IMR-90 (cell line): Measurements from ENCODE around the gene SRSF5. TPM values are rescaled to one million over a fixed set of nuclear protein-coding genes. Genes with fewer than 3 reads are reported as not detected.

Experiments used
- ATAC-seq: fragments of 200-7000 bp; cut with Tn5 transposase; 2 replicates; pipeline ENCODE4 v1.9.1; 2020; ENCODE audit warnings: low read depth, mild to moderate bottlenecking, moderate library complexity
- BruUV-seq: library from RNA; stranded (reverse); fragments of 400-500 nt; replicated peaks from 2 replicates; lab custom pipeline; 2021; lab: Mats Ljungman, UMichigan
- CTCF ChIA-PET: fragments of 300-600 bp; formaldehyde crosslinking; extraction: SDS; loops from one replicate; lab custom pipeline; 2021; ENCODE audit warnings: antibody characterized with exemption; lab: Yijun Ruan, JAX
- POLR2A ChIA-PET: fragments of 300-600 bp; sonication (Branson Sonifier 250); formaldehyde crosslinking; loops from one replicate; lab custom pipeline; 2022; ENCODE audit warnings: antibody characterized with exemption; ENCODE audit not compliant: unreplicated experiment; lab: Charles Lee
- DNase-seq: peaks from one replicate; pipeline ENCODE4 v3.0.0; 2013
- H2AFZ ChIP-seq: replicated peaks from 2 replicates; pipeline ENCODE3; 2013; ENCODE audit warnings: low read length, mild to moderate bottlenecking; ENCODE audit not compliant: poor library complexity
- H2AK5ac ChIP-seq: 2 replicates; pipeline ENCODE4 v1.6.1; 2013; ENCODE audit warnings: low read depth, low read length, inconsistent platforms
- H2AK9ac ChIP-seq: replicated peaks from 2 replicates; pipeline ENCODE3; 2013; ENCODE audit warnings: mild to moderate bottlenecking, low read depth, low read length, moderate library complexity; ENCODE audit not compliant: poor library complexity
- H2BK120ac ChIP-seq: 2 replicates; pipeline ENCODE4 v1.6.1; 2013; ENCODE audit warnings: low read depth, low read length, inconsistent platforms
- H2BK15ac ChIP-seq: 3 replicates; pipeline ENCODE4 v1.6.1; 2013; ENCODE audit warnings: low read depth, low read length, inconsistent platforms
- H2BK20ac ChIP-seq: 2 replicates; pipeline ENCODE4 v1.6.1; 2013; ENCODE audit warnings: low read depth, mild to moderate bottlenecking, inconsistent platforms, low read length, moderate library complexity
- H2BK5ac ChIP-seq: 2 replicates; pipeline ENCODE4 v1.6.1; 2013; ENCODE audit warnings: mild to moderate bottlenecking, low read depth, low read length, inconsistent platforms; ENCODE audit not compliant: poor library complexity, severe bottlenecking
- H3K14ac ChIP-seq: replicated peaks from 2 replicates; pipeline ENCODE4 v1.6.1; 2013; ENCODE audit warnings: low read depth, low read length, inconsistent platforms
- H3K18ac ChIP-seq: 2 replicates; pipeline ENCODE4 v1.6.1; 2013; ENCODE audit warnings: low read depth, low read length, control low read depth
- H3K23ac ChIP-seq: 2 replicates; pipeline ENCODE4 v1.6.1; 2013; ENCODE audit warnings: low read depth, low read length, inconsistent platforms
- H3K27ac ChIP-seq: 2 replicates; pipeline ENCODE4 v1.5.1; 2013; ENCODE audit warnings: mild to moderate bottlenecking, control low read depth, low read length; ENCODE audit not compliant: insufficient read depth
- H3K27me3 ChIP-seq: 2 replicates; pipeline ENCODE4 v1.6.1; 2013; ENCODE audit warnings: low read length; ENCODE audit not compliant: control insufficient read depth, insufficient read depth
- H3K36me3 ChIP-seq: 2 replicates; pipeline ENCODE4 v1.6.1; 2013; ENCODE audit warnings: low read length, mixed read lengths; ENCODE audit not compliant: control insufficient read depth, insufficient read depth
- H3K4ac ChIP-seq: 2 replicates; pipeline ENCODE4 v1.6.1; 2013; ENCODE audit warnings: low read depth, low read length, inconsistent platforms
- H3K4me1 ChIP-seq: 2 replicates; pipeline ENCODE4 v1.6.1; 2013; ENCODE audit warnings: low read length, mixed read lengths; ENCODE audit not compliant: control insufficient read depth, insufficient read depth
- H3K4me2 ChIP-seq: 2 replicates; pipeline ENCODE4 v1.6.1; 2013; ENCODE audit warnings: low read depth, mild to moderate bottlenecking, control low read depth, low read length, moderate library complexity
- H3K4me3 ChIP-seq: 2 replicates; pipeline ENCODE4 v1.5.1; 2013; ENCODE audit warnings: low read depth, mild to moderate bottlenecking, control low read depth, low read length, moderate library complexity; ENCODE audit not compliant: insufficient read depth
- H3K56ac ChIP-seq: 2 replicates; pipeline ENCODE4 v1.6.1; 2013; ENCODE audit warnings: low read length, inconsistent platforms; ENCODE audit not compliant: insufficient read depth; ENCODE audit errors: extremely low read depth
- H3K79me1 ChIP-seq, 2 experiments: 2 replicates each; pipeline ENCODE4 v1.6.1; 2013; ENCODE audit warnings: low read length in 2 of 2, inconsistent platforms in 1 of 2, low read depth in 1 of 2
- H3K9ac ChIP-seq: 2 replicates; pipeline ENCODE4 v1.6.1; 2013; ENCODE audit warnings: low read depth, low read length, control low read depth
- H3K9me1 ChIP-seq: 2 replicates; pipeline ENCODE4 v1.6.1; 2013; ENCODE audit warnings: low read length, inconsistent platforms; ENCODE audit not compliant: insufficient read depth
- H3K9me3 ChIP-seq: 2 replicates; pipeline ENCODE4 v1.6.1; 2013; ENCODE audit warnings: low read length; ENCODE audit not compliant: control insufficient read depth, insufficient read depth
- H4K20me1 ChIP-seq: 2 replicates; pipeline ENCODE4 v1.6.1; 2013; ENCODE audit warnings: low read length, inconsistent platforms; ENCODE audit not compliant: insufficient read depth
- H4K5ac ChIP-seq: 2 replicates; pipeline ENCODE4 v1.6.1; 2013; ENCODE audit warnings: mild to moderate bottlenecking, low read depth, low read length, control low read depth
- H4K8ac ChIP-seq, 2 experiments: 2 replicates each; pipeline ENCODE4 v1.6.1; 2013; ENCODE audit warnings: low read depth in 2 of 2, low read length in 2 of 2, control low read depth in 1 of 2, inconsistent platforms in 1 of 2
- H4K91ac ChIP-seq: 2 replicates; pipeline ENCODE4 v1.6.1; 2013; ENCODE audit warnings: low read depth, low read length, inconsistent platforms; ENCODE audit not compliant: insufficient read depth
- BHLHE40 ChIP-seq: fragments of 150-350 bp; IDR thresholded peaks from 2 replicates; pipeline ENCODE4 v1.6.1; 2016; ENCODE audit warnings: mild to moderate bottlenecking, low read depth, low read length
- CEBPB ChIP-seq: IDR thresholded peaks from 2 replicates; pipeline ENCODE4 v1.6.1; 2012; ENCODE audit warnings: low read depth, low read length, improper control_type of control experiment
- CHD1 ChIP-seq: IDR thresholded peaks from 2 replicates; pipeline ENCODE4 v1.6.1; 2012; ENCODE audit warnings: low read depth, low read length, improper control_type of control experiment
- FOS ChIP-seq: fragments of 150-350 bp; IDR thresholded peaks from 2 replicates; pipeline ENCODE4 v1.6.1; 2016; ENCODE audit warnings: low read depth, low read length
- MAFK ChIP-seq: IDR thresholded peaks from 2 replicates; pipeline ENCODE4 v1.6.1; 2012; ENCODE audit warnings: low read depth, low read length, improper control_type of control experiment
- MAZ ChIP-seq: IDR thresholded peaks from 2 replicates; pipeline ENCODE4 v1.6.1; 2012; ENCODE audit warnings: low read depth, mild to moderate bottlenecking, low read length, improper control_type of control experiment, moderate library complexity, borderline replicate concordance
- MXI1 ChIP-seq: IDR thresholded peaks from 2 replicates; pipeline ENCODE4 v1.6.1; 2012; ENCODE audit warnings: low read depth, mild to moderate bottlenecking, low read length, moderate library complexity, borderline replicate concordance
- NFE2L2 ChIP-seq: fragments of 150-350 bp; IDR thresholded peaks from 2 replicates; pipeline ENCODE4 v1.6.1; 2016; ENCODE audit warnings: low read depth, mild to moderate bottlenecking, low read length
- POLR2A ChIP-seq: IDR thresholded peaks from 2 replicates; pipeline ENCODE4 v1.6.1; 2012; ENCODE audit warnings: mild to moderate bottlenecking, low read depth, low read length
- RAD21 ChIP-seq: IDR thresholded peaks from 2 replicates; pipeline ENCODE4 v1.6.1; 2012; ENCODE audit warnings: low read length, improper control_type of control experiment
- RCOR1 ChIP-seq: IDR thresholded peaks from 2 replicates; pipeline ENCODE4 v1.6.1; 2012; ENCODE audit warnings: mild to moderate bottlenecking, low read length, improper control_type of control experiment; ENCODE audit not compliant: insufficient replicate concordance
- RFX5 ChIP-seq: IDR thresholded peaks from 2 replicates; pipeline ENCODE4 v1.8.0; 2012; ENCODE audit warnings: low read depth, mild to moderate bottlenecking, low read length, moderate library complexity
- SMC3 ChIP-seq: fragments of 150-350 bp; IDR thresholded peaks from 2 replicates; pipeline ENCODE4 v1.6.1; 2016; ENCODE audit warnings: low read depth, mild to moderate bottlenecking, antibody characterized with exemption, low read length, moderate library complexity
- WGBS, 2 experiments: methylation state at CpG; one replicate each; pipeline versions ENCODE4 v1.1.5 to v1.1.7; 2013; ENCODE audit warnings: missing lambda C conversion rate in 2 of 2; ENCODE audit not compliant: insufficient read length in 1 of 2; ENCODE audit errors: extremely low coverage in 2 of 2; 5-methylcytosine and 5-hydroxymethylcytosine counted together
- dilution Hi-C: fragments of 300-500 bp; cut with HindIII; formaldehyde crosslinking; loops from one replicate; pipeline ENCODE4 v1.14.3; 2018; ENCODE audit warnings: low sequenced_read_pairs; ENCODE audit not compliant: unreplicated experiment
- in situ Hi-C: fragments of 300-500 bp; cut with MboI; formaldehyde crosslinking; loops from 3 replicates; pipeline ENCODE4 v1.14.3; 2019; ENCODE audit warnings: low sequenced_read_pairs, inconsistent platforms, mixed read lengths
- intact Hi-C: fragments of 100-400 bp; cut with micrococcal nuclease; formaldehyde crosslinking; loops from 2 replicates; pipeline ENCODE4 v1.10.0; 2022
- polyA plus RNA-seq, 3 experiments: library from polyadenylated mRNA; depleted of rRNA; stranded (reverse); fragments of >200 nt; gene quantifications; 2 replicates each; pipeline ENCODE4 v1.2.3, GENCODE V29; 2012; ENCODE audit warnings: low replicate concordance in 1 of 3
- total RNA-seq: library from RNA; depleted of rRNA; stranded (reverse); fragments of >200 nt; gene quantifications from 2 replicates; pipeline ENCODE4 v1.2.3, GENCODE V29; 2012
- TF ChIP-seq, protein P1 (sequence below): fragments of 150-350 bp; IDR thresholded peaks from 2 replicates; pipeline ENCODE4 v1.6.1; 2016; ENCODE audit warnings: low read depth, mild to moderate bottlenecking, low read length, moderate library complexity, borderline replicate concordance
- TF ChIP-seq, protein P2 (sequence below): fragments of 150-350 bp; IDR thresholded peaks from 2 replicates; pipeline ENCODE4 v1.6.1; 2017; ENCODE audit warnings: mild to moderate bottlenecking, antibody characterized with exemption, low read length, low read depth
- TF ChIP-seq, protein P3 (sequence below): conservative IDR thresholded peaks from 2 replicates; pipeline ENCODE4 v1.5.1; 2012; ENCODE audit warnings: mild to moderate bottlenecking, low read depth, low read length, improper control_type of control experiment

SRSF5 gene
- total and polyA plus RNA-seq, 2 of the 4 experiments (the other 2 are of a cell fraction): 29.4 to 229 TPM

DNA sequence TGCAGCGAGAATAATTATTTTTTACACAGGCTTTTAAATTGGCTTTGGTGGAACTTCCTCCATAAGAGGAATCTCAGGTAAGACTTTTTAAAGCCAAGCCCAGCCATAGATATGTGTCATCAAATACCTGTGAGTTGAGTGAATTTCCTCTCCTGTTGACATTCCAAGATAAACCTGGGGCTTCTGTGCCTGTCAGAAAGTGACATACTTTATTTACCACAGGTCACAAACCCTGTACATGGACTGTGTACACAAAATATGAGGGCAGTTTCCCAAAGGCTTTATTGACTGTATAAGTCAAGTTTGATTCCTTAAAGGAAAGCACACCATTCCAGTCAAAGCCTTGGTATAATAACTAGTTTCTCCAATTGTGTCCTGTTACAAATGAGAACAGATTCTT is 25.9 kb upstream of the SRSF5 start:
- ATAC-seq (no peak), DNase-seq (no peak)
- peaks cover 10% of the 10 kb centered on the region for H3K27me3 ChIP-seq
- no peak overlapping the region for H2BK20ac ChIP-seq
- H3K36me3 ChIP-seq: no peaks in the 10 kb centered on the region
- in situ Hi-C loops (loop anchor here (25.0 kb wide), 1 partner anchor 479 kb away; the partner anchor contains the start of gene GALNT16), intact Hi-C loops (no loop called here), dilution Hi-C loops (no loop called here)
- no peak overlapping the region for H4K8ac ChIP-seq
- no peaks in the 10 kb centered on the region for H3K79me1 ChIP-seq
- no peak overlapping the region for H3K4ac ChIP-seq
- no peaks in the 10 kb centered on the region for H3K9me1 ChIP-seq
- H3K4me2 ChIP-seq: no peak overlapping the region
- BruUV-seq: no TSS peak
- no peak overlapping the region for H3K9ac ChIP-seq
- no peak overlapping the region for H2BK5ac ChIP-seq
- H3K14ac ChIP-seq: no peak overlapping the region
- H3K18ac ChIP-seq: no peak overlapping the region
- H3K27ac ChIP-seq: no peak overlapping the region
- ChIA-PET CTCF (no interaction called here), POLR2A (no interaction called here)
- H2AK9ac ChIP-seq: no peak overlapping the region
- H3K4me3 ChIP-seq: no peak overlapping the region
- no CpG with 5 or more reads among the region's 1 CpG for WGBS, 2 experiments
- no peak overlapping the region for H4K5ac ChIP-seq
- H2AFZ ChIP-seq: no peak overlapping the region
- H4K20me1 ChIP-seq: no peaks in the 10 kb centered on the region
- TF ChIP-seq MAFK (no peak), SMC3 (no peak), CHD1 (no peak), MXI1 (no peak), BHLHE40 (no peak), MAZ (no peak), NFE2L2 (no peak), RCOR1 (no peak), CEBPB (no peak), RFX5 (no peak), FOS (no peak), POLR2A (no peak), RAD21 (no peak)
- TF ChIP-seq, protein P1, sequence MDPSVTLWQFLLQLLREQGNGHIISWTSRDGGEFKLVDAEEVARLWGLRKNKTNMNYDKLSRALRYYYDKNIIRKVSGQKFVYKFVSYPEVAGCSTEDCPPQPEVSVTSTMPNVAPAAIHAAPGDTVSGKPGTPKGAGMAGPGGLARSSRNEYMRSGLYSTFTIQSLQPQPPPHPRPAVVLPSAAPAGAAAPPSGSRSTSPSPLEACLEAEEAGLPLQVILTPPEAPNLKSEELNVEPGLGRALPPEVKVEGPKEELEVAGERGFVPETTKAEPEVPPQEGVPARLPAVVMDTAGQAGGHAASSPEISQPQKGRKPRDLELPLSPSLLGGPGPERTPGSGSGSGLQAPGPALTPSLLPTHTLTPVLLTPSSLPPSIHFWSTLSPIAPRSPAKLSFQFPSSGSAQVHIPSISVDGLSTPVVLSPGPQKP: no peak
- TF ChIP-seq, protein P2, sequence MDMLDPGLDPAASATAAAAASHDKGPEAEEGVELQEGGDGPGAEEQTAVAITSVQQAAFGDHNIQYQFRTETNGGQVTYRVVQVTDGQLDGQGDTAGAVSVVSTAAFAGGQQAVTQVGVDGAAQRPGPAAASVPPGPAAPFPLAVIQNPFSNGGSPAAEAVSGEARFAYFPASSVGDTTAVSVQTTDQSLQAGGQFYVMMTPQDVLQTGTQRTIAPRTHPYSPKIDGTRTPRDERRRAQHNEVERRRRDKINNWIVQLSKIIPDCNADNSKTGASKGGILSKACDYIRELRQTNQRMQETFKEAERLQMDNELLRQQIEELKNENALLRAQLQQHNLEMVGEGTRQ: no peak
- TF ChIP-seq, protein P3, sequence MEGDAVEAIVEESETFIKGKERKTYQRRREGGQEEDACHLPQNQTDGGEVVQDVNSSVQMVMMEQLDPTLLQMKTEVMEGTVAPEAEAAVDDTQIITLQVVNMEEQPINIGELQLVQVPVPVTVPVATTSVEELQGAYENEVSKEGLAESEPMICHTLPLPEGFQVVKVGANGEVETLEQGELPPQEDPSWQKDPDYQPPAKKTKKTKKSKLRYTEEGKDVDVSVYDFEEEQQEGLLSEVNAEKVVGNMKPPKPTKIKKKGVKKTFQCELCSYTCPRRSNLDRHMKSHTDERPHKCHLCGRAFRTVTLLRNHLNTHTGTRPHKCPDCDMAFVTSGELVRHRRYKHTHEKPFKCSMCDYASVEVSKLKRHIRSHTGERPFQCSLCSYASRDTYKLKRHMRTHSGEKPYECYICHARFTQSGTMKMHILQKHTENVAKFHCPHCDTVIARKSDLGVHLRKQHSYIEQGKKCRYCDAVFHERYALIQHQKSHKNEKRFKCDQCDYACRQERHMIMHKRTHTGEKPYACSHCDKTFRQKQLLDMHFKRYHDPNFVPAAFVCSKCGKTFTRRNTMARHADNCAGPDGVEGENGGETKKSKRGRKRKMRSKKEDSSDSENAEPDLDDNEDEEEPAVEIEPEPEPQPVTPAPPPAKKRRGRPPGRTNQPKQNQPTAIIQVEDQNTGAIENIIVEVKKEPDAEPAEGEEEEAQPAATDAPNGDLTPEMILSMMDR: no peak
- H2BK120ac ChIP-seq: no peak overlapping the region
- no peaks in the 10 kb centered on the region for H3K4me1 ChIP-seq
- H2BK15ac ChIP-seq: no peak overlapping the region
- no peak overlapping the region for H3K23ac ChIP-seq
- H3K56ac ChIP-seq: no peak overlapping the region
- H3K9me3 ChIP-seq: no peaks in the 10 kb centered on the region
- H4K91ac ChIP-seq: no peak overlapping the region
- H2AK5ac ChIP-seq: no peak overlapping the region
